Skin epidermis (tissue), 12 donors: ENCODE data around the gene PARP1.

ENCODE experiments used
- H3K27ac ChIP-seq, 21 experiments: fragments of 200-600 bp; sonication (generic) in 11 of 21; one replicate each; pipeline ENCODE4 v1.5.0; 2020; ENCODE audit warnings: mild to moderate bottlenecking in 3 of 21, inconsistent platforms in 2 of 21, moderate library complexity in 2 of 21
- H3K4me3 ChIP-seq, 7 experiments: fragments of 200-600 bp; sonication (generic) in 2 of 7; one replicate each; pipeline ENCODE4 v1.5.0; 2020; ENCODE audit warnings: inconsistent platforms in 2 of 7, mild to moderate bottlenecking in 2 of 7, moderate library complexity in 1 of 7

Gene PARP1

DNA sequence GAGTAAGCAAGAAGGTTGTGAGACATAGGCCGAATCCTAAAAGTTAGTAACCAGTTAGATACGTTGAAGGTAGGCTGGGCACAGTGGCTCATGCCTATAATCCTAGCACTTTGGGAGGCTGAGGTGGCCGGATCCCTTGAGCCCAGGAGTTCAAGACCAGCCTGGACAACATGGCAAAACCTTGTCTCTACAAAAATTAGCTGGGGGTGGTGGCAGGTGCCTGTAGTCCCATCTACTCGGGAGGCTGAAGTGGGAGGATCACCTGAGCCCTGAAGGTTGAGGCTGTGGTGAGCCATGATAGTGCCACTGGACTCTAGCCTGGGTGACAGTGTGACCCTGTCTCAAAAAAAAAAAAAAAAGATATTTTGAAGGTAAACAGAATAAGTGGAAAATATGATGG lies 1.5 kb upstream of the PARP1 start:
- Histone ChIP-seq H3K27ac (no peak overlapping the region), H3K4me3 (no peak overlapping the region)

GRCh38 chr1:226408285-226409184 lies 642 bp upstream of the PARP1 start:
- Histone ChIP-seq H3K27ac (peak overlapping the region in 18 of 21 experiments; percentile 42 to 96 (median 76)), H3K4me3 (peak overlapping the region; percentile 62 to 95 (median 84))

DNA sequence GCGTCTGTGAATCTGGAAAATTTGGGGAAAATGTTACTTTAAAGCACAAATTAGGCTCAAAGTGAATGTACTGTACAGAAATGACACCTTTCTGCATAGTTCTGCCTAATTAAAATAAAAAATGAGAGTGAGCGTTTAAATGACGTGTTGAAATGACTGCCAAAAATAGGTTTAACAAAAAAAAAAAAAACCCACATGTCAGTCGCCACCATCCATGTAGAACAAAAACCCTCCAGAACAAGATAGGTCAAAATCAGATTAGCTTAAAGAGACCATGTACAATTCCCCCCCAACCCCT lies 745 bp downstream of the PARP1 start:
- H3K27ac ChIP-seq: peak overlapping the region in 19 of 21 experiments; percentile 60 to 96 (median 79)

GRCh38 chr1:226406401-226406881 lies 1.5 kb downstream of the PARP1 start:
- H3K27ac ChIP-seq: peak overlapping the region in 9 of 21 experiments; percentile 28 to 96 (median 78)

More for the DNA sequence above, 745 bp downstream of the PARP1 start:
- H3K4me3 ChIP-seq: peak overlapping the region; percentile 62 to 95 (median 84)

DNA sequence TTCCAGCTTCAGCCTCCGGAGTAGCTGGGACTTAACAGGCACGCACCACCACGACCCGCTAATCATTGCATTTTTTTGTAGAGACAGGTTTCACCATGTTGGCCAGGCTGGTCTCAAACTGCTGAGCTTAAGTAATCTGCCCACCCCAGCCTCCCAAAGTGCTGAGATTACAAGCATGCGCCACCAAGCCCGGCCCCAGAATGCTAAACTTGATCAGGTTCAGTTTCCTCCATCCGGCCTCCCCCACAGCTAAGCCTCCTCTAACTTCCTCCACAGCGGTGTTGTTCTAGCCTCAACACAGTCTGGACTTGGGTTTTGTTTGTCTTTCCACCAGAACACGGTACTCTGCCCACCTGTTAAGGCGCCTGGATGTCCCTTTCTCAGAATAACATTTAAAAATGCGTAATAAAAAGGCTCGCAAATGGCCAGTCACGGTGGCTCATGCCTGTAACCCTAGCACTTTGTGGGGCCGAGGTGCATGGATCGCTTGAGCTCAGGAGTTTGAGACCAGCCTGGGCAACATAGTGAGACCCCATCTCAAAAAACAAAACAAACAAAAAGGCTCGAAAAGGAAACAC lies 2.4 kb downstream of the PARP1 start:
- Histone ChIP-seq H3K27ac (peak overlapping the region in 1 of 21 experiments; percentile 88), H3K4me3 (peak overlapping the region in 1 of 7 experiments; percentile 95)

More at GRCh38 chr1:226406401-226406881, 1.5 kb downstream of the PARP1 start:
- peak overlapping the region; percentile 62 to 95 (median 84) for H3K4me3 ChIP-seq

- H3K4me3 ChIP-seq: no peak overlapping the region
- H3K27ac ChIP-seq: peak overlapping the region in 3 of 21 experiments; percentile 23 to 88 (median 39)
Observed at GRCh38 chr1:226404904-226405222, 3.0 kb downstream of the PARP1 start.

GRCh38 chr1:226404063-226404903 lies 3.6 kb downstream of the PARP1 start:
- Histone ChIP-seq H3K27ac (peak overlapping the region in 5 of 21 experiments; percentile 23 to 88 (median 41)), H3K4me3 (no peak overlapping the region)

- peak overlapping the region in 3 of 21 experiments; percentile 16 to 49 (median 40) for H3K27ac ChIP-seq
- H3K4me3 ChIP-seq: no peak overlapping the region
Observed at GRCh38 chr1:226403201-226404034, 4.5 kb downstream of the PARP1 start.

DNA sequence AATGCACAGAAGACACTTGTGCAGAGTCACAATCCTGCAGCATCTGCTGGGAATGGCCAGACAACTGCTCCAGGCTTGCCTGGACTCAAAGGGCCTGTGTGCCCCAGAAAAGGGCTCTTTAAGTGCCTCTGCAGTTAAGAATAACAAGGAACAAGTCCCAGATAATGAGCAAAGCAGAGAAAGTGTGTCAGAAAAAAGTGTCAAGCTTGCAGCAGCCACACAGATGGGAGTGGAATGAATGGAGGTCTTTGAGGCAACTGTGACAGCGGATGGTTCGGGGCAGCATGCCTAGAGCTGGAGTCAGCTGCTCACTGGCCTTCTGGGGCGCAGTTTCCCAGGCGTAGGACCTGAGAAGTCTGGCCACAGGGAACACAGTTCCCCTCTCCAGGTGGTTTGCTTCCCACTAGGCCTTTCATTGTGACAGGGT lies 5.1 kb downstream of the PARP1 start:
- peak overlapping the region in 1 of 21 experiments; percentile 16 for H3K27ac ChIP-seq
- no peak overlapping the region for H3K4me3 ChIP-seq

GRCh38 chr1:226401355-226402303 lies 6.3 kb downstream of the PARP1 start:
- Histone ChIP-seq H3K4me3 (no peak overlapping the region), H3K27ac (no peak overlapping the region)

GRCh38 chr1:226400519-226401354 lies 7.2 kb downstream of the PARP1 start:
- no peak overlapping the region for H3K27ac ChIP-seq

GRCh38 chr1:226397955-226398636 lies 9.8 kb downstream of the PARP1 start:
- H3K27ac ChIP-seq: no peak overlapping the region

More at GRCh38 chr1:226400519-226401354, 7.2 kb downstream of the PARP1 start:
- no peak overlapping the region for H3K4me3 ChIP-seq

GRCh38 chr1:226397011-226397926 lies 10.6 kb downstream of the PARP1 start:
- no peak overlapping the region for H3K4me3 ChIP-seq
- H3K27ac ChIP-seq: no peak overlapping the region

More at GRCh38 chr1:226397955-226398636, 9.8 kb downstream of the PARP1 start:
- no peak overlapping the region for H3K4me3 ChIP-seq

GRCh38 chr1:226395753-226396152 lies 12.1 kb downstream of the PARP1 start:
- H3K27ac ChIP-seq: no peak overlapping the region
- H3K4me3 ChIP-seq: no peak overlapping the region

DNA sequence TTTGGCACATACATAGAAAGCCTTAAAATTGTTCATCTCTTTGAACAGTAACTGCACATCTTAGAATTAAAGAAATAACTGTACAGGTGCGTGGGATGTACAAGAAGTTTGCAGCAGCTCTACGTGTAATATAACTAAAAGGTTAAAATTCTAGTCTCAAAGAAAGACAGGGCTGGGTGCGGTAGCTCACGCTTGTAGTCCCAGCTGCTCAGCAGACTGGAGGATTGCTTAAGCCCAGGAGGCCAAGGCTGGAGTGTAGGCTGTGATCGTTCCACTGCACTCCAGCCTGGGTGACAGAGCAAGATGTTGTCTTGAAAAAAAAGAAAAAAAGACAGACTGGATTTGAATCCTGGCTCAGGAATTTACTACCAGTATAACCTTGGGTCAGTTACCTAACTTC lies 13.4 kb downstream of the PARP1 start:
- Histone ChIP-seq H3K4me3 (no peak overlapping the region), H3K27ac (no peak overlapping the region)
